Hepatic stellate cell (primary cell): ENCODE data around the gene HRH3.

Source experiments
- DNase-seq: peaks from one replicate; pipeline ENCODE4 v3.0.0; 2011; ENCODE audit warnings: low spot score

Gene HRH3

GRCh38 chr20:62229667-62230066, 9.6 kb upstream of the HRH3 start:
- no peak for DNase-seq

GRCh38 chr20:62228982-62229545, 9.0 kb upstream of the HRH3 start:
- no peak for DNase-seq

GRCh38 chr20:62227977-62228958, 8.2 kb upstream of the HRH3 start:
- no peak for DNase-seq

GRCh38 chr20:62227591-62227976, 7.5 kb upstream of the HRH3 start:
- DNase-seq, result no peak

- DNase-seq, result no peak
These were observed 6.9 kb upstream of the HRH3 start for GRCh38 chr20:62226707-62227590.

GRCh38 chr20:62225820-62226635, 6.0 kb upstream of the HRH3 start:
- no peak for DNase-seq

GRCh38 chr20:62225026-62225425, 4.9 kb upstream of the HRH3 start:
- DNase-seq, result no peak

- DNase-seq, result no peak
These were observed 4.2 kb upstream of the HRH3 start for GRCh38 chr20:62224113-62224855.

GRCh38 chr20:62223571-62223970, 3.5 kb upstream of the HRH3 start:
- DNase-seq, result no peak

GRCh38 chr20:62222972-62223371, 2.9 kb upstream of the HRH3 start:
- DNase-seq, result no peak

- DNase-seq, result no peak
These were observed 2.3 kb upstream of the HRH3 start for GRCh38 chr20:62222266-62222850.

- no peak for DNase-seq
These were observed 839 bp upstream of the HRH3 start for GRCh38 chr20:62220666-62221568.

- DNase-seq, result no peak
These were observed 732 bp downstream of the HRH3 start for GRCh38 chr20:62219101-62219991.

GRCh38 chr20:62217913-62218773, 1.9 kb downstream of the HRH3 start:
- no peak for DNase-seq

- DNase-seq, result no peak
These were observed 3.2 kb downstream of the HRH3 start for GRCh38 chr20:62216636-62217566.

- no peak for DNase-seq
These were observed 4.0 kb downstream of the HRH3 start for GRCh38 chr20:62215991-62216635.
